ENCODE results near the gene RNF217.

The RNF217 gene

DNA sequence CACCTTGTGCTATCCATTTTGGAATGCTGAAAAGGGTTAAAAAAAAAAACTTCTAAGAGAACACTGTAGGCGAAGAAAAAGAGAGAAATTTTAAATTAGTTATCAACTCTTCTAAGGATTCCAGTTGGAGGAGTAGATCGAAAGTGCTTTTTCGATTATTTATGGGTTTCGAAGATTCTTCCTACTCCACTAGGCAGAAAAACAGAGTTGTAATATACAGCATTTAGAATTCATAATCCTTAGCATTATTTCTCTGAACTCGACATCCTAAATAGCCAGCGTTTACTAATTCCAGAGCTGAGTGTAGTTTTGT, 817 bp upstream of the RNF217 start:
- Histone ChIP-seq H2AK5ac (ENCODE audit: low read depth, low read length) (no peak overlapping the region), H2BK120ac (ENCODE audit: low read depth, low read length) (no peak overlapping the region), H3K23ac (ENCODE audit: low read depth, low read length, poor library complexity) (no peak overlapping the region), H3K14ac (ENCODE audit: low read length) (no peak overlapping the region), H4K91ac (ENCODE audit: low read depth, low read length, poor library complexity) (no peak overlapping the region), H3K79me1 (ENCODE audit: low read depth, low read length) (no peaks in the 10 kb centered on the region), H2BK12ac (ENCODE audit: low read length) (no peak overlapping the region), H3K27ac (replicated peaks; ENCODE audit: low read length) (no peak overlapping the region), H3K18ac (ENCODE audit: low read length) (peak overlapping the region; percentile 97), H3K4me2 (ENCODE audit: insufficient read depth, low read length, poor library complexity, severe bottlenecking) (peak overlapping the region; percentile 76), H3K4ac (ENCODE audit: low read length) (no peak overlapping the region), H2AFZ (ENCODE audit: low read length) (peak overlapping the region; percentile 97), H2BK15ac (ENCODE audit: low read length) (no peak overlapping the region), H2BK5ac (ENCODE audit: low read length) (no peak overlapping the region), H3K4me3 (ENCODE audit: low read length in 2 of 2) (peak overlapping the region; percentile 76 to 98), H3K36me3 (replicated peaks in 1 of 2; ENCODE audit: control insufficient read depth in 2 of 2, insufficient read depth in 2 of 2, low read length in 2 of 2) (no peaks in the 10 kb centered on the region), H3K27me3 (ENCODE audit: control insufficient read depth in 3 of 3, insufficient read depth in 3 of 3, low read depth in 1 of 3, low read length in 3 of 3) (no peaks in the 10 kb centered on the region), H3K9me3 (replicated peaks in 1 of 2; ENCODE audit: control insufficient read depth in 2 of 2, insufficient read depth in 1 of 2, low read depth in 1 of 2, low read length in 2 of 2) (no peaks in the 10 kb centered on the region), H3K4me1 (ENCODE audit: control insufficient read depth in 2 of 2, insufficient read depth in 1 of 2, low read depth in 1 of 2, low read length in 2 of 2) (peaks cover 6 to 20% of the 10 kb centered on the region in 2 donors), H3K9ac (ENCODE audit: low read depth, low read length, poor library complexity) (no peak overlapping the region), H4K8ac (ENCODE audit: low read depth, low read length) (no peak overlapping the region)
- no CpG with 5 or more reads among the region's 6 CpGs for WGBS, 2 donors (ENCODE audit: extremely low coverage in 2 of 2, insufficient read length in 2 of 2, insufficient replicate concordance in 1 of 2)
- no peak for DNase-seq (ENCODE audit: low spot score)

DNA sequence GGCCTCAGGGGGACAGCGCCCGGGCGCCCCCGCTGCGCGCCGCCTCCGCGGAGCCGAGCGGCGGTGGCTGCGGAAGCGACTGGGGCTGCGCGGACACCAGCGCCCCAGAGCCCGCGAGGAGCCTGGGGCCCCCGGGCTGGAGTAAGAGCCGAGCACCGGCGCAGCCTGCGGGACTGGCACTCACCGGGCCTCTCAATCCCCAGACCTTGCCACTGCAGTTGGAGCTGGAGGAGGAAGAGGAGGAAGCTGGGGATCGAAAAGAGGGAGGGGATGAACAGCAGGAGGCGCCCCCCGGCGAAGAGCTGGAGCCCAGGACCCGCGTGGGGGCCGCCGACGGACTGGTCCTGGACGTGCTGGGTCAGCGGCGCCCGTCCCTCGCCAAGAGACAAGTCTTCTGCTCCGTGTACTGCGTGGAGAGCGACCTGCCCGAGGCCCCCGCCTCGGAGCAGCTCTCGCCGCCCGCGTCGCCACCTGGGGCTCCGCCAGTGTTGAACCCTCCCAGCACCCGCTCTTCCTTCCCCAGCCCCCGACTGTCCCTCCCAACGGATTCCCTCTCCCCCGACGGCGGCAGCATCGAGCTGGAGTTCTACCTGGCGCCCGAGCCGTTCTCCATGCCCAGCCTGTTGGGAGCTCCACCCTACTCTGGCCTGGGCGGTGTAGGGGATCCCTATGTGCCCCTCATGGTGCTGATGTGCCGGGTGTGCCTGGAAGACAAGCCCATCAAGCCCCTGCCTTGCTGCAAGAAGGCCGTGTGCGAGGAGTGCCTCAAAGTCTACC, 590 bp downstream of the RNF217 start:
- Histone ChIP-seq H3K4me3 (ENCODE audit: low read length in 2 of 2) (peak overlapping the region; percentile 76 to 98), H3K36me3 (replicated peaks in 1 of 2; ENCODE audit: control insufficient read depth in 2 of 2, insufficient read depth in 2 of 2, low read length in 2 of 2) (peaks cover 0 to under 1% of the 10 kb centered on the region in 2 donors), H3K9ac (ENCODE audit: low read depth, low read length, poor library complexity) (peak overlapping the region; percentile 80), H3K4me2 (ENCODE audit: insufficient read depth, low read length, poor library complexity, severe bottlenecking) (peak overlapping the region; percentile 76), H2BK12ac (ENCODE audit: low read length) (peak overlapping the region; percentile 78), H3K18ac (ENCODE audit: low read length) (peak overlapping the region; percentile 97), H2AFZ (ENCODE audit: low read length) (peak overlapping the region; percentile 97), H2AK5ac (ENCODE audit: low read depth, low read length) (peak overlapping the region; percentile 16), H3K27ac (replicated peaks; ENCODE audit: low read length) (no peak overlapping the region), H4K91ac (ENCODE audit: low read depth, low read length, poor library complexity) (no peak overlapping the region), H4K8ac (ENCODE audit: low read depth, low read length) (no peak overlapping the region), H3K9me3 (replicated peaks in 1 of 2; ENCODE audit: control insufficient read depth in 2 of 2, insufficient read depth in 1 of 2, low read depth in 1 of 2, low read length in 2 of 2) (no peaks in the 10 kb centered on the region), H2BK120ac (ENCODE audit: low read depth, low read length) (no peak overlapping the region), H2BK5ac (ENCODE audit: low read length) (no peak overlapping the region), H3K4me1 (ENCODE audit: control insufficient read depth in 2 of 2, insufficient read depth in 1 of 2, low read depth in 1 of 2, low read length in 2 of 2) (peaks cover 6 to 17% of the 10 kb centered on the region in 2 donors), H3K79me1 (ENCODE audit: low read depth, low read length) (no peaks in the 10 kb centered on the region), H3K14ac (ENCODE audit: low read length) (peak overlapping the region; percentile 63), H3K23ac (ENCODE audit: low read depth, low read length, poor library complexity) (peak overlapping the region; percentile 15), H3K27me3 (ENCODE audit: control insufficient read depth in 3 of 3, insufficient read depth in 3 of 3, low read depth in 1 of 3, low read length in 3 of 3) (no peaks in the 10 kb centered on the region), H3K4ac (ENCODE audit: low read length) (peak overlapping the region; percentile 7), H2BK15ac (ENCODE audit: low read length) (peak overlapping the region; percentile 86)
- no peak for DNase-seq (ENCODE audit: low spot score)
- WGBS, 2 donors (ENCODE audit: extremely low coverage in 2 of 2, insufficient read length in 2 of 2, insufficient replicate concordance in 1 of 2) = no CpG with 5 or more reads among the region's 65 CpGs

DNA sequence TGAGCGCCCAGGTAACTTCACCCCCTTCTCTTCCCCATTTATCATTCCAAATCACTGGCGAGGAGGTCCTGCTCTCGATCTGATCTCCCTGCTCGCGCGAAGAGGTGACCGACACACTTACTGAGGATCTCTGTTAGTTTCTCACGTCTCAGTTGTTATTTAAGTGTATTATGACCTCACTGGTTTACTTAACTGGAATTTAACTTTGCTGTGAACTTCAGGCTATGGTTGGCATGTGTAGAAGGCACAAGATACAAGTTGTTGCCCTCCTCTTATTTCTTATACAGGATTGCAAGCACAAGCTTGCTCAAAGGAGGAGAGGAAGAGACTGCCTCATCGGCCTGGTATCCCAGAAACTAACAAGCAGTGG, 1.2 kb downstream of the RNF217 start:
- H3K4ac ChIP-seq (ENCODE audit: low read length) = no peak overlapping the region
- no peak overlapping the region for H2BK12ac ChIP-seq (ENCODE audit: low read length)
- no peaks in the 10 kb centered on the region for H3K27me3 ChIP-seq (ENCODE audit: control insufficient read depth in 3 of 3, insufficient read depth in 3 of 3, low read depth in 1 of 3, low read length in 3 of 3)
- H3K4me2 ChIP-seq (ENCODE audit: insufficient read depth, low read length, poor library complexity, severe bottlenecking) = peak overlapping the region; percentile 76
- no peak for DNase-seq (ENCODE audit: low spot score)
- H2BK15ac ChIP-seq (ENCODE audit: low read length) = no peak overlapping the region
- peak overlapping the region; percentile 76 to 98 for H3K4me3 ChIP-seq (ENCODE audit: low read length in 2 of 2)
- no peak overlapping the region for H3K23ac ChIP-seq (ENCODE audit: low read depth, low read length, poor library complexity)
- H2BK5ac ChIP-seq (ENCODE audit: low read length) = no peak overlapping the region
- no peak overlapping the region for H2AK5ac ChIP-seq (ENCODE audit: low read depth, low read length)
- peak overlapping the region; percentile 97 for H2AFZ ChIP-seq (ENCODE audit: low read length)
- peaks cover 6 to 13% of the 10 kb centered on the region in 2 donors for H3K4me1 ChIP-seq (ENCODE audit: control insufficient read depth in 2 of 2, insufficient read depth in 1 of 2, low read depth in 1 of 2, low read length in 2 of 2)
- H3K18ac ChIP-seq (ENCODE audit: low read length) = no peak overlapping the region
- H2BK120ac ChIP-seq (ENCODE audit: low read depth, low read length) = no peak overlapping the region
- no peak overlapping the region for H4K8ac ChIP-seq (ENCODE audit: low read depth, low read length)
- no peaks in the 10 kb centered on the region for H3K79me1 ChIP-seq (ENCODE audit: low read depth, low read length)
- no peaks in the 10 kb centered on the region for H3K9me3 ChIP-seq (replicated peaks in 1 of 2; ENCODE audit: control insufficient read depth in 2 of 2, insufficient read depth in 1 of 2, low read depth in 1 of 2, low read length in 2 of 2)
- no peak overlapping the region for H3K9ac ChIP-seq (ENCODE audit: low read depth, low read length, poor library complexity)
- H3K27ac ChIP-seq (replicated peaks; ENCODE audit: low read length) = no peak overlapping the region
- H3K36me3 ChIP-seq (replicated peaks in 1 of 2; ENCODE audit: control insufficient read depth in 2 of 2, insufficient read depth in 2 of 2, low read length in 2 of 2) = peaks cover 0 to 4% of the 10 kb centered on the region in 2 donors
- no CpG with 5 or more reads among the region's 9 CpGs for WGBS, 2 donors (ENCODE audit: extremely low coverage in 2 of 2, insufficient read length in 2 of 2, insufficient replicate concordance in 1 of 2)
- H3K14ac ChIP-seq (ENCODE audit: low read length) = no peak overlapping the region
- no peak overlapping the region for H4K91ac ChIP-seq (ENCODE audit: low read depth, low read length, poor library complexity)

DNA sequence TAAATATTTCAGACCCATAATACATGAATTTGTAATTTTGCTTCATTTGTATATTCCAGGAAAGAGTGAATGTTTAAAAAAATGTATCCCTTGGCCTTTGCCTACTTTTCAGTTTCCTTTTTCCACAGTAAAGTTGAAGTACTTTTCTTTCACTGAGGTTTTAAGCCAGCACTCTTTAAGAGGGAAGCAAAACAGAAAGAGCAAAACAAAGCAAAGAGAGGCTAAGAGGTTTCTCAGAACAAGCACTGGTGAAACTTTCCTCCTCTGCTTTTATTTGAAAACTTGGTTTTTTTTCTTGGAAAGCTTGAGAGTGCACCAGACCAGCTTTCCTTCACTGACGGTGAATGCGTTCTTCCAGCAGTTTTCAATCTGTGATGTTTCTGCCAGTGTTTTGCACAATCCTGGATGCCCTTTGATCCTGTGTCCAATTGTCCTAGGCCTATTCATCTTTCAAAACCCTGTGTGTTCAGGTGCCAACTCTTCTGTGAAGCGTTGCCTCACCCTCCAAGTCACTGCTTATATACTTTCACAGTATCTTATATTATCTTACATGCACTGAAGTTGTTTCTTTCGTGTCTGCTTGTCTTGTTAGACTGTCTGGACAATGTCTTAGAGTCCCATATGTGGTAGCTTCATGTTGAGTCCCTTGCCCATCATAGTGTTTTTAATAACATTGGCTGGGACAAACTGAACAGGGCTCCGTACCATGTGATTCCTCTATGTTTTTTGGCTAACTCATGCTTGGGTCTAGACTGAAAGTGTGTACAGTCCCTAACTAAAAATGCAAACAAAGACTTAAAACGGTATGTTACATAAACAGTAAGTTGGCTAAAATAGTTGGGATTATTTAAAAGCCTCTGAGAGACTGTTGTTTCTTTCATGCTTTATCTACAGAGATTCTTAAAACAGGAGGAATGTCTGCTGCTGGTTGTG, 1.9 kb downstream of the RNF217 start:
- H4K91ac ChIP-seq (ENCODE audit: low read depth, low read length, poor library complexity) = no peak overlapping the region
- no peaks in the 10 kb centered on the region for H3K79me1 ChIP-seq (ENCODE audit: low read depth, low read length)
- peaks cover 6 to 13% of the 10 kb centered on the region in 2 donors for H3K4me1 ChIP-seq (ENCODE audit: control insufficient read depth in 2 of 2, insufficient read depth in 1 of 2, low read depth in 1 of 2, low read length in 2 of 2)
- no peak overlapping the region for H2BK15ac ChIP-seq (ENCODE audit: low read length)
- H3K4me3 ChIP-seq (ENCODE audit: low read length in 2 of 2) = peak overlapping the region in 1 of 2 donors; percentile 76
- no peak overlapping the region for H3K14ac ChIP-seq (ENCODE audit: low read length)
- no peak for DNase-seq (ENCODE audit: low spot score)
- H2BK12ac ChIP-seq (ENCODE audit: low read length) = no peak overlapping the region
- H2AK5ac ChIP-seq (ENCODE audit: low read depth, low read length) = no peak overlapping the region
- H3K23ac ChIP-seq (ENCODE audit: low read depth, low read length, poor library complexity) = no peak overlapping the region
- no peaks in the 10 kb centered on the region for H3K9me3 ChIP-seq (replicated peaks in 1 of 2; ENCODE audit: control insufficient read depth in 2 of 2, insufficient read depth in 1 of 2, low read depth in 1 of 2, low read length in 2 of 2)
- H3K18ac ChIP-seq (ENCODE audit: low read length) = no peak overlapping the region
- H2BK120ac ChIP-seq (ENCODE audit: low read depth, low read length) = no peak overlapping the region
- H2BK5ac ChIP-seq (ENCODE audit: low read length) = no peak overlapping the region
- WGBS, 2 donors (ENCODE audit: extremely low coverage in 2 of 2, insufficient read length in 2 of 2, insufficient replicate concordance in 1 of 2) = no CpG with 5 or more reads among the region's 6 CpGs
- no peak overlapping the region for H3K4ac ChIP-seq (ENCODE audit: low read length)
- H2AFZ ChIP-seq (ENCODE audit: low read length) = no peak overlapping the region
- no peak overlapping the region for H3K27ac ChIP-seq (replicated peaks; ENCODE audit: low read length)
- H3K27me3 ChIP-seq (ENCODE audit: control insufficient read depth in 3 of 3, insufficient read depth in 3 of 3, low read depth in 1 of 3, low read length in 3 of 3) = no peaks in the 10 kb centered on the region
- H3K9ac ChIP-seq (ENCODE audit: low read depth, low read length, poor library complexity) = no peak overlapping the region
- H3K4me2 ChIP-seq (ENCODE audit: insufficient read depth, low read length, poor library complexity, severe bottlenecking) = no peak overlapping the region
- H3K36me3 ChIP-seq (replicated peaks in 1 of 2; ENCODE audit: control insufficient read depth in 2 of 2, insufficient read depth in 2 of 2, low read length in 2 of 2) = peaks cover 0 to 4% of the 10 kb centered on the region in 2 donors
- H4K8ac ChIP-seq (ENCODE audit: low read depth, low read length) = no peak overlapping the region

All from neuronal stem cell (in vitro differentiated cells).